GM20000 (cell line): ENCODE measurements around the gene PROM1.

ENCODE experiments used
- DNase-seq: peaks from one replicate; pipeline ENCODE4 v3.0.0; 2012; ENCODE audit warnings: low spot score
- TF ChIP-seq, protein P1 (sequence below): IDR thresholded peaks from 2 replicates; pipeline ENCODE4 v1.5.1; 2012; ENCODE audit warnings: mild to moderate bottlenecking, control low read depth; ENCODE audit errors: extremely low read depth, missing control alignments

The PROM1 gene

DNA sequence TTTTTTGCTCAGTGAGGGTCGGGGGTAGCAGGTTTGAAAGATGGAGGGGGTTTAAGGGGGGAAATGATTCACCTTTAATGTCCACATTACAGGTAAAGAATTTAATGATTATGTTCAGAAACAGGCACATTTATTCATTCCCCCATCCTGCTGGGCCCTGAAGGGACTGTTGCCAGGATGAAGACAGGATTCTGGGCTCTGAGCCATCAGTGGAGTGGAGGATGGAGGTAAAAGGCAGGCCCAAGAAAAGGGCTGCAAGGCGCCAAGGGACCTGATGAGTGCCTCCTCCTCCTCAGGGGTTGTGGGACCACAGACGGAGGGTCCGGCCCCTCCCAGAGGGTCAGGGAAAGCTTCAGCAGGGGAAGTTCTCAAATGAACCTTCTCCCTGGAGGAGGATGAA lies 40.4 kb upstream of the PROM1 start:
- no peak for DNase-seq
- TF ChIP-seq, protein P1, sequence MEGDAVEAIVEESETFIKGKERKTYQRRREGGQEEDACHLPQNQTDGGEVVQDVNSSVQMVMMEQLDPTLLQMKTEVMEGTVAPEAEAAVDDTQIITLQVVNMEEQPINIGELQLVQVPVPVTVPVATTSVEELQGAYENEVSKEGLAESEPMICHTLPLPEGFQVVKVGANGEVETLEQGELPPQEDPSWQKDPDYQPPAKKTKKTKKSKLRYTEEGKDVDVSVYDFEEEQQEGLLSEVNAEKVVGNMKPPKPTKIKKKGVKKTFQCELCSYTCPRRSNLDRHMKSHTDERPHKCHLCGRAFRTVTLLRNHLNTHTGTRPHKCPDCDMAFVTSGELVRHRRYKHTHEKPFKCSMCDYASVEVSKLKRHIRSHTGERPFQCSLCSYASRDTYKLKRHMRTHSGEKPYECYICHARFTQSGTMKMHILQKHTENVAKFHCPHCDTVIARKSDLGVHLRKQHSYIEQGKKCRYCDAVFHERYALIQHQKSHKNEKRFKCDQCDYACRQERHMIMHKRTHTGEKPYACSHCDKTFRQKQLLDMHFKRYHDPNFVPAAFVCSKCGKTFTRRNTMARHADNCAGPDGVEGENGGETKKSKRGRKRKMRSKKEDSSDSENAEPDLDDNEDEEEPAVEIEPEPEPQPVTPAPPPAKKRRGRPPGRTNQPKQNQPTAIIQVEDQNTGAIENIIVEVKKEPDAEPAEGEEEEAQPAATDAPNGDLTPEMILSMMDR: no peak

DNA sequence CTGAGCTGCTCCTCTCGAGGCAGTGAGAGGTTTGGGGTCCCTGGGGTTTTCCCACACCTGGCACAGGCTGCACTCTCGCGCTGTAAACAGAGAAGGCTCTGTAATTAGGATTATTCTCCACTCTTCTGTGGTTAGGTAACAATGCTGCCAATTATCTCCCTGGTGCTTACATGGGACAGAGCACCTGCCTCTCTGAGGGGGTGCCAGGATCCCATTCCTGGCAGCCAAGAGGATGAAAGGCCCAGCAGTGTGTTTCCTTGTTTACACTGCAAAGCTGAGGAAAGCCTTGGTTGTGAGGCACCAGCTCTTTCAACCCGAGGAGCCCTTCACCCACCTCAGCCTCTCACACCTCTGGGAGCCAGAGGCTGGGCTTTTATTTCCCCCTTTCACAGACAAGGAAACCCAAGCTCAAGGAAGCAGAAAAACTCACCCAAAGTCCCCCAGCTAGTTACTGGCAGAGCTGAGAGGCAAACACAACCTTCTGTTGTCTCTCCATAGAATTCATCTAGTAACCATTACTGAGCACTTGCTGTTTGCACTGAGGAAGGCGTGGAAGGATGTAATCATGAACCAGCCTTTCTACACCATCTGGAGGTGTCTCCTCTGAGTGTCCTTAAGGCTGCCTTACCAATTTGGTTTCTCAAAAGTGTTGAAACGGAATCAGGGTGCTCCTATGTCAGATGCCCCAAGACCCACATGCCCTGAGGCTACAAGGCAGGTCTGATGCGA lies 39.7 kb upstream of the PROM1 start:
- TF ChIP-seq, protein P1: no peak
- DNase-seq: no peak

DNA sequence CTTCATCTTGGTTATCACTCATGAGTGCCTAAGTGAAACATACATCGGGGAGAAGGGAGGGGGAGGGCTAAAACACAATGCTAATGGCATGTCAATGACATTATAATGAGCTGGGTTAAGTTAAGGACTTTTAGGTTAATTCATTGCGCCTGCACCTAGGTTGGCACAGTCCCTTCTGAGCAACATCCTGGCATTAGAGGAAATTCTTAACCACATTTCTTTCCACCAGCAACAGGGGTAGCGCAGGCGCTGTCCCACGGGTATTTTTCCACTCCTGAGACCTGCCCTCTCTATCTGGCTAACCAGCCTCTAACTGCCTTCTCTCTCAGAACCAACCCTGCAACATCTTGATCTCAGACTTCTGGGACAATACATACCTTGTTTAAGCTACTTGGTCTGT lies 39.0 kb upstream of the PROM1 start:
- DNase-seq: no peak
- TF ChIP-seq, protein P1: no peak

GRCh38 chr4:16122308-16122711 lies 38.5 kb upstream of the PROM1 start:
- DNase-seq: no peak
- TF ChIP-seq, protein P1: no peak

GRCh38 chr4:16120720-16121119 lies 36.9 kb upstream of the PROM1 start:
- DNase-seq: peak; percentile 32
- TF ChIP-seq, protein P1: no peak

DNA sequence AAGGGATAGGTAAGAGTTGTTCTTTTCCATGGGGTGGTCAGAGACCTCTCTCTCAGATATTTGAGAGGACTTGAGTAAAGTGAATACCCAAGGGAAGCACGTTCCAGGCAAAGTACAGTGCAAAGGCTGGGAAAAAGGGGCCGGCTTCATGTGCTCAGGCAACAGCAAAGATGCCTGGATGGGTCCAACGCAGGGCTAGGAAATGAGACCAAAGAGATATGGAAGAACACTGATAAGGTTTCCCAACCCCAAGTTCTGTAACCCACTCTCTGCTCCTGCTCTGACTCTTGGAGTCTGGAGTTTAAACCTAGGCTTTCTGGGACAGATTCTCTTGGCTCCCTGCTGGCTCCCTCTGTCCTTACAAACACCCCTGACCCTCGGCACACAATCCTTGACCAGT lies 36.2 kb upstream of the PROM1 start:
- TF ChIP-seq, protein P1: no peak
- DNase-seq: no peak

DNA sequence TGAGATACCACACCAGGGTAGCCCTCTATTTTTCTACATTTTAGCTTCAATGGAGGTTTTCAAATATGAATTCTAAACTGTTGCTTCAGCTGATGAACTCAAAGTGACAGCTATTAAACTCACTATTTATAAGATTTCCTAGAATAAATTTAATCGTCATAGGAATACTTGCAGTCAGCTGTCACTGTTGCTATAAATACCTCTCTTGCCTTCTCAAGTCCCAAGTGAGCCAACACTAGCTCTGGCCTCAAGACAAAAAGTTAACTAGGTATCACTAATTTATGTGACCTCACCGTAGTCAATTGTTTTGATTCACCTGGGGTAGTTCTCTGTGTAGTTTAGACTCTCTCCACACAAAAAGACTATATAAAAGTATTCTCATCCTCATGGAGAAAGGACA lies 34.3 kb upstream of the PROM1 start:
- DNase-seq: no peak
- TF ChIP-seq, protein P1: no peak
